Tibial artery (tissue), 4 donors: ENCODE results near the gene ASPRV1.

ENCODE experiments used
- DNase-seq, 2 donors: peaks; one replicate each; pipeline ENCODE4 v3.0.0-alpha.2; 2019
- H3K27ac ChIP-seq, 2 donors: fragments of 200-600 bp; sonication (generic) in 1 of 2; 1 replicate in 1 of 2; 2 replicates in 1 of 2; pipeline ENCODE4 v1.5.1; 2018 to 2019; ENCODE audit warnings: mild to moderate bottlenecking in 1 of 2
- H3K27me3 ChIP-seq, 2 donors: fragments of 200-600 bp; sonication (generic) in 1 of 2; one replicate each; pipeline versions ENCODE4 v1.5.1 to v1.6.0; 2016 to 2019
- H3K36me3 ChIP-seq, 3 donors: fragments of 200-600 bp; sonication (generic) in 2 of 3; one replicate each; pipeline ENCODE4 v1.5.1; 2016 to 2019; ENCODE audit warnings: mild to moderate bottlenecking in 2 of 3
- H3K4me1 ChIP-seq, 4 donors: fragments of 200-600 bp; sonication (generic) in 2 of 4; 1 replicate in 3 of 4; 2 replicates in 1 of 4; pipeline ENCODE4 v1.5.1; 2016 to 2019
- H3K4me3 ChIP-seq, 2 donors: fragments of 200-600 bp; sonication (generic) in 1 of 2; 1 replicate in 1 of 2; 2 replicates in 1 of 2; pipeline ENCODE4 v1.5.1; 2018 to 2019; ENCODE audit warnings: mild to moderate bottlenecking in 2 of 2
- H3K9me3 ChIP-seq, 3 donors: fragments of 200-600 bp; sonication (generic) in 1 of 3; one replicate each; pipeline ENCODE4 v1.5.1; 2016 to 2019
- CTCF ChIP-seq, 2 experiments: fragments of 200-600 bp in 1 of 2; fragments of 450-650 bp in 1 of 2; IDR thresholded peaks; one replicate each; pipeline ENCODE4 v1.5.1; 2017 to 2019; ENCODE audit warnings: antibody characterized with exemption in 2 of 2, mild to moderate bottlenecking in 1 of 2, moderate library complexity in 1 of 2
- intact Hi-C: fragments of 100-400 bp; cut with DNase I; formaldehyde crosslinking; loops from one replicate; pipeline ENCODE4 v1.15.0; 2023; ENCODE audit warnings: low total_unique reads

The ASPRV1 gene

DNA sequence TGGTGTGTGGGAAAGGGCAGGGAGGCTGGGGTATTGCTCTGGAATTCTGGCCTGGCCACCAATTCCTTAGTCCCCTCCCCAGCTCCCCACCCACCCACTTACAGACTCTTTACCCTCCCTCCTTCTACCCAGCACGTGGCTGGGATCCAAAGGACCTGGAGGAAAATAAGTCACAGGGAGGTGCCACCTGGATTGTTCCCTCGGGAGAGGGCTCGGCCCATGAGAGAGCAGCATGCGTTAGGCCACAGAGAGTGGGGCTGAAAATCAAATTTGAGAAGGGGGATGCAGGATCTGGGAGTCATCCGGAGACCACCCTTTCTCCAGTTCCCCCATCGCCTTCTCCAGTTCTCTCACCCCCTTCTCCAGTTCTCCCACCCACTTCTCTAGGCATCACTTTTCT lies 3.0 kb downstream of the ASPRV1 start:
- TF ChIP-seq CTCF (IDR thresholded peaks at IDR 0.05): no peak
- Histone ChIP-seq H3K27ac (no peak overlapping the region), H3K4me3 (no peak overlapping the region), H3K36me3 (peaks cover 0 to 3% (median 0%) of the 10 kb centered on the region in 3 donors), H3K27me3 (no peaks in the 10 kb centered on the region), H3K4me1 (no peaks in the 10 kb centered on the region), H3K9me3 (no peaks in the 10 kb centered on the region)
- DNase-seq: peak in 1 of 2 donors; percentile 43
- intact Hi-C loops: no loop called here

- peaks cover 0 to under 1% (median 0%) of the 10 kb centered on the region in 3 donors for H3K36me3 ChIP-seq
- intact Hi-C loops: no loop called here
- H3K27ac ChIP-seq: no peak overlapping the region
- no peaks in the 10 kb centered on the region for H3K27me3 ChIP-seq
- H3K4me1 ChIP-seq: no peaks in the 10 kb centered on the region
- no peak for TF ChIP-seq CTCF (IDR thresholded peaks at IDR 0.05)
- H3K4me3 ChIP-seq: no peak overlapping the region
- no peaks in the 10 kb centered on the region for H3K9me3 ChIP-seq
- peak in 1 of 2 donors; percentile 32 for DNase-seq
Observed at GRCh38 chr2:69957965-69958364, 3.5 kb downstream of the ASPRV1 start.

DNA sequence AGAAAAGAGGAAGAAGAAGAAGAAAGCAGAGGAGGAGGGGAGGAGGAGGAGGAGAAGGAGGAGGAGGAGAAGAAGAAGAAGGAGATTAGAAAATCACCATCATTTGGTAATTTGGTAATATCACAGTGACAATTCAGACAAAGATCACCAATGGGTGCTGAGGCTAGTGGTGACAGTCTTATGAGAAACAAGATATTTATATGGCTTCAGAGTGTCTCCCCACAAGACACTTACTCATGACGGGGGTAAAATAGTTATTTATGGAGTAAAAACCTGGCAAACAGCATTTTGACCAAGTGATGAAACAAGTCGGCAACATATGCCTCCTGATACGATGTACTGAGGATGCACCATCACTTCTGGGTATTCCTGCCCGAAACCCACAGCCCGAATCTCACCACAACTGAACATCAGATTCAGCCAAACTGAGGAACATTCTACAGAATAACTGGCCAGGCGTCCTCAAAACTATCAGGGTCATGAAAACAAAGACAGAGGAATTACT lies 4.9 kb downstream of the ASPRV1 start:
- no peak for TF ChIP-seq CTCF (IDR thresholded peaks at IDR 0.05)
- no peaks in the 10 kb centered on the region for H3K9me3 ChIP-seq
- intact Hi-C loops: no loop called here

GRCh38 chr2:69955029-69955428 lies 6.4 kb downstream of the ASPRV1 start:
- H3K9me3 ChIP-seq: no peaks in the 10 kb centered on the region
- no peak overlapping the region for H3K4me3 ChIP-seq
- H3K27me3 ChIP-seq: no peaks in the 10 kb centered on the region
- no peaks in the 10 kb centered on the region for H3K4me1 ChIP-seq
- intact Hi-C loops: no loop called here
- no peak overlapping the region for H3K27ac ChIP-seq
- peak in 1 of 2 donors; percentile 58 for DNase-seq
- TF ChIP-seq CTCF (IDR thresholded peaks at IDR 0.05): no peak
- no peaks in the 10 kb centered on the region for H3K36me3 ChIP-seq

More for the DNA sequence above, 4.9 kb downstream of the ASPRV1 start:
- Histone ChIP-seq H3K27ac (no peak overlapping the region), H3K4me3 (no peak overlapping the region), H3K36me3 (no peaks in the 10 kb centered on the region), H3K4me1 (no peaks in the 10 kb centered on the region), H3K27me3 (no peaks in the 10 kb centered on the region)
- DNase-seq: peak in 1 of 2 donors; percentile 3

DNA sequence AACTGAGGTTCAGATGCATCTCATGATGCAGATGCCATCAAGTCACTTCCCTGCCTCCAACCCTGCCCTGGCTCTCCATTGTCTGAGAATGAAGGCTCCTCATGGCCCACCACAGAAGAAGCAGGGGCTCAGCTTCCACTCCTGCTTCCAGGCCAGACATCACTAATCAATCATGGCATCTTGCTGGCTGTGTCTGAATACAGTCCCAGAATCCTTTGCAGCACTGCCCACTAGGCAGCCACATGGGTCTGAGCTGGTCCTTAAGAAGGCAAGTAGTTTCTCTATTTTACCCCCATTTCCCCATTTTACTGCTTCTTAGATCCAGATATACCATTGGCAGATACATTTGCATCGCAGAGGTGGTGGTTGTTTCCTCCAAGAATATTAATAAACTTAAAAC lies 7.3 kb downstream of the ASPRV1 start:
- no peaks in the 10 kb centered on the region for H3K4me1 ChIP-seq

More for the DNA sequence above, 7.3 kb downstream of the ASPRV1 start:
- intact Hi-C loops: no loop called here
- TF ChIP-seq CTCF (IDR thresholded peaks at IDR 0.05): no peak
- peaks cover 0 to 5% of the 10 kb centered on the region in 2 donors for H3K27me3 ChIP-seq
- DNase-seq: no peak
- no peaks in the 10 kb centered on the region for H3K9me3 ChIP-seq
- H3K27ac ChIP-seq: no peak overlapping the region
- H3K4me3 ChIP-seq: no peak overlapping the region
- no peaks in the 10 kb centered on the region for H3K36me3 ChIP-seq
